Transverse colon (tissue), 4 donors: ENCODE measurements around the gene LGI4. TPM values are rescaled to one million over a fixed set of nuclear protein-coding genes. Genes with fewer than 3 reads are reported as not detected.
A peak's percentile ranks its signal among the peaks of the same experiment; 100 is the strongest.
"Not testable (repeated sequence)": the region's sequence is repeated elsewhere in the genome, so short reads cannot be mapped to it uniquely, and the experiment has no call there.

ENCODE experiments used
- DNase-seq: peaks from one replicate; pipeline ENCODE4 v3.0.0-alpha.2; 2019
- H3K27ac ChIP-seq, 4 donors: fragments of 200-600 bp; sonication (generic); 2 replicates each; pipeline ENCODE4 v1.5.1; 2016 to 2018; ENCODE audit warnings: inconsistent platforms in 4 of 4
- H3K27me3 ChIP-seq: fragments of 200-600 bp; sonication (generic); 2 replicates; pipeline ENCODE4 v1.5.1; 2017; ENCODE audit warnings: inconsistent platforms
- H3K36me3 ChIP-seq, 4 donors: fragments of 200-600 bp; sonication (generic); 2 replicates each; pipeline ENCODE4 v1.5.1; 2017 to 2019; ENCODE audit warnings: inconsistent platforms in 4 of 4
- H3K4me1 ChIP-seq, 4 donors: fragments of 200-600 bp; sonication (generic); 2 replicates each; pipeline ENCODE4 v1.5.1; 2017 to 2020; ENCODE audit warnings: inconsistent platforms in 4 of 4
- H3K4me3 ChIP-seq, 4 donors: fragments of 200-600 bp; sonication (generic); 1 replicate in 1 of 4; 2 replicates in 3 of 4; pipeline versions ENCODE4 v1.5.1 to v1.6.1; 2017 to 2019; ENCODE audit warnings: inconsistent platforms in 4 of 4
- H3K9me3 ChIP-seq, 2 donors: fragments of 200-600 bp; sonication (generic); 2 replicates each; pipeline ENCODE4 v1.5.1; 2017 to 2019; ENCODE audit warnings: inconsistent platforms in 2 of 2
- EP300 ChIP-seq: sonication (generic); formaldehyde crosslinking; IDR thresholded peaks from one replicate; pipeline ENCODE4 v1.6.1; 2017; ENCODE audit warnings: antibody characterized with exemption, low read depth
- POLR2A ChIP-seq: fragments of 450-650 bp; IDR thresholded peaks from one replicate; pipeline ENCODE4 v1.6.1; 2016; ENCODE audit warnings: antibody characterized with exemption, mild to moderate bottlenecking, moderate library complexity
- POLR2AphosphoS5 ChIP-seq, 3 donors: sonication (generic); formaldehyde crosslinking; IDR thresholded peaks; one replicate each; pipeline ENCODE4 v1.6.1; 2016; ENCODE audit warnings: antibody characterized with exemption in 3 of 3
- WGBS, 2 donors: methylation state at CpG; one replicate each; pipeline ENCODE4 v1.1.5; 2018; ENCODE audit warnings: low coverage in 1 of 2; 5-methylcytosine and 5-hydroxymethylcytosine counted together
- in situ Hi-C, 4 donors: fragments of 200-750 bp; cut with MboI; loops; one replicate each; pipeline versions ENCODE4 v1.15.0 to v1.15.1; 2017; ENCODE audit warnings: low sequenced_read_pairs in 3 of 4, low pct_ligation_motif_present in 1 of 4, low pct_unique_long_range_greater_than_20kb in 1 of 4
- intact Hi-C: fragments of 100-400 bp; cut with DNase I; formaldehyde crosslinking; loops from one replicate; pipeline ENCODE4 v1.15.1; 2023; ENCODE audit warnings: low total_unique reads
- total RNA-seq, 4 donors: library from RNA; depleted of rRNA; stranded (reverse); fragments of >200 nt; gene quantifications; one replicate each; pipeline ENCODE4 v1.1.0, GENCODE V29; 2016
- TF ChIP-seq, protein P1 (sequence below), 5 experiments: fragments of 200-600 bp in 3 of 5; fragments of 450-650 bp in 2 of 5; sonication (generic) in 3 of 5; IDR thresholded peaks; 1 replicate in 2 of 5; 2 replicates in 3 of 5; pipeline ENCODE4 v1.5.1; 2016 to 2017; ENCODE audit warnings: antibody characterized with exemption in 5 of 5, inconsistent platforms in 3 of 5, mild to moderate bottlenecking in 2 of 5, moderate library complexity in 1 of 5

The LGI4 gene
- total RNA-seq, 4 donors from 2014 or later: 9.8 to 71.8 (median 25.9) TPM

DNA sequence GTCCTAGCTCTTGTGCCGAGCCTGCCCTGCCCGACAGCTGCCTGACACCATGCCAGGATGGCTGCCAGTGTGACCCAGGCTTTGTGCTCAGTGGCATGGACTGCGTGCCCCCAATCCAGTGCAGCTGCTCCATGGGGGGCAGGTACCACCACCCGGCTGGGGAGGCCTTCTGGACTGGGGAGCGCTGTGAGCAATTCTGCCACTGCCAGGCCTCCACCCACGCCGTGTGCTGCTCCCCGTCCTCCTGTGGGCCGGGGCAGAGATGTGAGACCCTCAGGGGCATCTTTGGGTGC lies 28.6 kb downstream of the LGI4 start:
- TF ChIP-seq EP300 (no peak), POLR2AphosphoS5 (IDR thresholded peaks at IDR 0.05) (no peak), POLR2A (no peak)
- TF ChIP-seq, protein P1, sequence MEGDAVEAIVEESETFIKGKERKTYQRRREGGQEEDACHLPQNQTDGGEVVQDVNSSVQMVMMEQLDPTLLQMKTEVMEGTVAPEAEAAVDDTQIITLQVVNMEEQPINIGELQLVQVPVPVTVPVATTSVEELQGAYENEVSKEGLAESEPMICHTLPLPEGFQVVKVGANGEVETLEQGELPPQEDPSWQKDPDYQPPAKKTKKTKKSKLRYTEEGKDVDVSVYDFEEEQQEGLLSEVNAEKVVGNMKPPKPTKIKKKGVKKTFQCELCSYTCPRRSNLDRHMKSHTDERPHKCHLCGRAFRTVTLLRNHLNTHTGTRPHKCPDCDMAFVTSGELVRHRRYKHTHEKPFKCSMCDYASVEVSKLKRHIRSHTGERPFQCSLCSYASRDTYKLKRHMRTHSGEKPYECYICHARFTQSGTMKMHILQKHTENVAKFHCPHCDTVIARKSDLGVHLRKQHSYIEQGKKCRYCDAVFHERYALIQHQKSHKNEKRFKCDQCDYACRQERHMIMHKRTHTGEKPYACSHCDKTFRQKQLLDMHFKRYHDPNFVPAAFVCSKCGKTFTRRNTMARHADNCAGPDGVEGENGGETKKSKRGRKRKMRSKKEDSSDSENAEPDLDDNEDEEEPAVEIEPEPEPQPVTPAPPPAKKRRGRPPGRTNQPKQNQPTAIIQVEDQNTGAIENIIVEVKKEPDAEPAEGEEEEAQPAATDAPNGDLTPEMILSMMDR (IDR thresholded peaks at IDR 0.05): no peak
- in situ Hi-C loops: no loop called here

GRCh38 chr19:35105411-35106290 lies 29.2 kb downstream of the LGI4 start:
- H3K27ac ChIP-seq: peak overlapping the region in 2 of 4 donors; percentile 2 to 17
- no peak for DNase-seq
- WGBS, 2 donors: 86 to 92% methylated on average over 26 to 30 of the region's 30 CpGs

More for the DNA sequence above, 28.6 kb downstream of the LGI4 start:
- H3K4me1 ChIP-seq: peaks cover 0 to 18% (median 5%) of the 10 kb centered on the region in 4 donors
- no peaks in the 10 kb centered on the region for H3K36me3 ChIP-seq
- intact Hi-C loops: no loop called here
- H3K9me3 ChIP-seq: no peaks in the 10 kb centered on the region
- H3K4me3 ChIP-seq: no peak overlapping the region
- peak overlapping the region in 2 of 4 donors; percentile 2 to 17 for H3K27ac ChIP-seq
- DNase-seq: no peak
- no peaks in the 10 kb centered on the region for H3K27me3 ChIP-seq
- 96% methylated on average over 9 of the region's 9 CpGs; no CpG with 5 or more reads in 1 of the 2 donors for WGBS, 2 donors

DNA sequence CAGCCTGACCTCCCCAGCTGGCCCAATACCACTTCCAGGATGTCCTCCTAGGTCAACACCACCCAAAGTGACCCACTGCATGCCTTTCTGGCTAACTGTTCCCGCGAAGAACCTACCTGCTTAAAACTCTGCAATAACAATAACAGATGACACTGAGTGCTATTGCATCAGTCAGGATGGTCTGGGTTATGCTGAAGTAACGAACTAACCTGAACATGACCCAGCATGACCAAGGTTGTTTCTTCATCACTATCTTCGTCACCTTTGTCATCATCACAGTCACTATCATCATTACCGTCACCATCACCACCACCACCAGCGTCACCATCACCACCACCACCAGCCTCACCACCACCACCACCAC lies 29.8 kb downstream of the LGI4 start:
- H3K27me3 ChIP-seq: no peaks in the 10 kb centered on the region
- peaks cover 0 to 17% (median 5%) of the 10 kb centered on the region in 4 donors for H3K4me1 ChIP-seq
- H3K27ac ChIP-seq: no peak overlapping the region
- no peaks in the 10 kb centered on the region for H3K9me3 ChIP-seq
- TF ChIP-seq, protein P1 (IDR thresholded peaks at IDR 0.05): no peak
- TF ChIP-seq POLR2AphosphoS5 (IDR thresholded peaks at IDR 0.05) (no peak), POLR2A (no peak), EP300 (no peak)
- in situ Hi-C loops: no loop called here
- 93 to 100% methylated on average over 1 to 6 of the region's 6 CpGs for WGBS, 2 donors
- no peaks in the 10 kb centered on the region for H3K36me3 ChIP-seq
- no peak for DNase-seq
- no peak overlapping the region for H3K4me3 ChIP-seq
- intact Hi-C loops: no loop called here

More at GRCh38 chr19:35105411-35106290, 29.2 kb downstream of the LGI4 start:
- H3K4me3 ChIP-seq: no peak overlapping the region
- no peaks in the 10 kb centered on the region for H3K9me3 ChIP-seq
- H3K4me1 ChIP-seq: peaks cover 0 to 18% (median 5%) of the 10 kb centered on the region in 4 donors
- intact Hi-C loops (no loop called here), in situ Hi-C loops (no loop called here)
- no peaks in the 10 kb centered on the region for H3K27me3 ChIP-seq
- no peaks in the 10 kb centered on the region for H3K36me3 ChIP-seq
- TF ChIP-seq POLR2AphosphoS5 (IDR thresholded peaks at IDR 0.05) (no peak), EP300 (no peak), POLR2A (no peak)
- TF ChIP-seq, protein P1 (IDR thresholded peaks at IDR 0.05): no peak

DNA sequence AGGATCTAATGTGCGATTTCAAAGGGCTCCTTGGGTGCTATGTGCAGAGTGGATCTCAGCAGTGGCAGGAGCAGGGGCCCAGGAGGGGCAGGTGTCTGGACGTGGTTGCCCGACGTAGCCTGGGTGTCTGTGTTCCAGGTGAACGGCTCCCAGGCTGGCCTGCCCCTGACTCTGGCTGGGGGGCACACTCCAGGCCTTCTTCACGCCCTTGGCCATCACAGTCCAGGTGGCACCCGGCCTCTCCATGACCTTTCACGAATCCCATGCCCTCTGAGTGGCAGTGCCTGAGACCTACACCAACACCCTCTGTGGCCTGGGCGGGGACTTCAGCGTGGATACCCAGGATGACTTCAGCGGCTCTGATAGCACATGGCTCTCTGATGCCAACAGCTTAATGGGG lies 30.5 kb downstream of the LGI4 start:
- 87 to 88% methylated on average over 3 to 11 of the region's 11 CpGs for WGBS, 2 donors
- DNase-seq: no peak
- no peaks in the 10 kb centered on the region for H3K27me3 ChIP-seq
- no peaks in the 10 kb centered on the region for H3K36me3 ChIP-seq
- TF ChIP-seq POLR2A (no peak), EP300 (no peak), POLR2AphosphoS5 (IDR thresholded peaks at IDR 0.05) (no peak)
- TF ChIP-seq, protein P1 (IDR thresholded peaks at IDR 0.05): no peak
- H3K4me1 ChIP-seq: peaks cover 0 to 10% (median 3%) of the 10 kb centered on the region in 4 donors
- H3K27ac ChIP-seq: no peak overlapping the region
- intact Hi-C loops (no loop called here), in situ Hi-C loops (no loop called here)
- H3K4me3 ChIP-seq: no peak overlapping the region
- no peaks in the 10 kb centered on the region for H3K9me3 ChIP-seq

DNA sequence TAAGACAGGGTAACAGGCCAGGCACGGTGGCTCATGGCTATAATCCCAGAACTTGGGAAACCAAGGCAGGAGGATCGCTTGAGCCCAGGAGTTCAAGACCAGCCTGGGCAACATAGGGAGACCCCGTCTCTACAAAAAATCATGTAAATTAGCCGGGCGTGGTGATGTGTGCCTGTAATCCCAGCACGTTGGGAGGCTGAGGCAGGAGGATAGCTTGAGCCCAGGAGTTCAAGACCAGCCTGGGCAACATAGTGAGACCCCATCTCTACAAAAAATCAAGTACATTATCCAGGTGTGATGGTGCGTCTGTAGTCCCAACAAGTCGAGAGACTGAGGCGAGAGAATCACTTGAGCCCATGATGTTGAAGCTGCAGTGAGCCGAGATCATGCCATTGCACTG lies 31.2 kb downstream of the LGI4 start:
- WGBS, 2 donors: 76 to 78% methylated on average over 5 to 10 of the region's 10 CpGs
- H3K36me3 ChIP-seq, H3K4me1 ChIP-seq, in situ Hi-C loops, H3K9me3 ChIP-seq, H3K27me3 ChIP-seq, H3K4me3 ChIP-seq, H3K27ac ChIP-seq, DNase-seq, intact Hi-C loops: not testable (repeated sequence)

DNA sequence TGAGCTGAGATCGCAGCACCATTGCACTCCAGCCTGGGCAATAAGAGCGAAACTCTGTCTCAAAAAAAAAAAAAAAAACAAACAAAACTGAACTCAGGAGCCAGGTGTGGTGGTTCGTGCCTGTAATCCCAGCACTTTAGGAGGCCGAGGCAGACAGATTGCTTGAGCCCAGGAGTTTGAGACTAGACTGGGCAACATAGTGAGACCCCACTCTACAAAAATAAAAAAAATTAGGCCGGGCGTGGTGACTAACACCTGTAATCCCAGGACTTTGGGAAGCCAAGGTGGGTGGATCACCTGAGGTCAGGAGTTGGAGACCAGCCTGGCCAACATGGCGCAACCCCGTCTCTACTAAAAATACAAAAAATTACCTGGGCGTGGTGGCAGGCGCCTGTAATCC lies 32.9 kb downstream of the LGI4 start:
- H3K4me3 ChIP-seq, intact Hi-C loops, DNase-seq, H3K4me1 ChIP-seq, in situ Hi-C loops, H3K27ac ChIP-seq, H3K36me3 ChIP-seq, H3K9me3 ChIP-seq, H3K27me3 ChIP-seq: not testable (repeated sequence)
- WGBS, 2 donors: 84 to 91% methylated on average over 4 to 10 of the region's 10 CpGs
